ENCODE measurements around the gene TREH.
"Not testable (repeated sequence)": the region's sequence is repeated elsewhere in the genome, so short reads cannot be mapped to it uniquely, and the experiment has no call there.

Gene TREH

GRCh38 chr11:118679483-118679882, at the start of gene TREH:
Gene TREH (minus strand): TSS chr11:118679650. CDS start chr11:118679627, 23 bp downstream.
- DNase-seq: no peak

- DNase-seq: not testable (repeated sequence)
These were observed 48.7 kb upstream of the TREH start for GRCh38 chr11:118728112-118728511.

- DNase-seq: not testable (repeated sequence)
These were observed 48.2 kb upstream of the TREH start for GRCh38 chr11:118727721-118728066.

- not testable (repeated sequence) for DNase-seq
These were observed 47.7 kb upstream of the TREH start for GRCh38 chr11:118727001-118727720.

- DNase-seq: not testable (repeated sequence)
These were observed 42.1 kb upstream of the TREH start for GRCh38 chr11:118721478-118722015.

GRCh38 chr11:118720740-118721139, 41.3 kb upstream of the TREH start:
- not testable (repeated sequence) for DNase-seq

- not testable (repeated sequence) for DNase-seq
These were observed 40.6 kb upstream of the TREH start for GRCh38 chr11:118720078-118720477.

- not testable (repeated sequence) for DNase-seq
These were observed 39.1 kb upstream of the TREH start for GRCh38 chr11:118718562-118718961.

GRCh38 chr11:118717733-118718132, 38.3 kb upstream of the TREH start:
- not testable (repeated sequence) for DNase-seq

GRCh38 chr11:118717221-118717620, 37.8 kb upstream of the TREH start:
- DNase-seq: not testable (repeated sequence)

- DNase-seq: no peak
These were observed 36.4 kb upstream of the TREH start for GRCh38 chr11:118715837-118716260.

- no peak for DNase-seq
These were observed 35.9 kb upstream of the TREH start for GRCh38 chr11:118715245-118715831.

GRCh38 chr11:118714816-118715215, 35.4 kb upstream of the TREH start:
- DNase-seq: no peak

GRCh38 chr11:118714416-118714815, 35.0 kb upstream of the TREH start:
- not testable (repeated sequence) for DNase-seq

- DNase-seq: no peak
These were observed 28.8 kb upstream of the TREH start for GRCh38 chr11:118708296-118708695.

- no peak for DNase-seq
These were observed 27.0 kb upstream of the TREH start for GRCh38 chr11:118706546-118706825.

- DNase-seq: no peak
These were observed 26.5 kb upstream of the TREH start for GRCh38 chr11:118705791-118706545.

- DNase-seq: no peak
These were observed 25.8 kb upstream of the TREH start for GRCh38 chr11:118705111-118705741.

GRCh38 chr11:118703563-118704106, 24.2 kb upstream of the TREH start:
- no peak for DNase-seq

- no peak for DNase-seq
These were observed 20.2 kb upstream of the TREH start for GRCh38 chr11:118699506-118700220.

- DNase-seq: no peak
These were observed 17.9 kb upstream of the TREH start for GRCh38 chr11:118697346-118697745.

- DNase-seq: no peak
These were observed 17.3 kb upstream of the TREH start for GRCh38 chr11:118696673-118697226.
